Occipital lobe (tissue), 2 donors: Measurements from ENCODE around the gene TNFRSF14. TPM values are rescaled to one million over a fixed set of nuclear protein-coding genes. Genes with fewer than 3 reads are reported as not detected.

Experiments used
- DNase-seq: peaks from one replicate; lab custom pipeline; 2025; lab: John Stamatoyannopoulos, UW
- total RNA-seq: library from RNA; depleted of rRNA; stranded (reverse); fragments of >200 nt; gene quantifications from one replicate; pipeline ENCODE4 v1.2.3, GENCODE V29; 2014

The TNFRSF14 gene
- total RNA-seq, 1 donor from 2014 or later, result 2.0 TPM

DNA sequence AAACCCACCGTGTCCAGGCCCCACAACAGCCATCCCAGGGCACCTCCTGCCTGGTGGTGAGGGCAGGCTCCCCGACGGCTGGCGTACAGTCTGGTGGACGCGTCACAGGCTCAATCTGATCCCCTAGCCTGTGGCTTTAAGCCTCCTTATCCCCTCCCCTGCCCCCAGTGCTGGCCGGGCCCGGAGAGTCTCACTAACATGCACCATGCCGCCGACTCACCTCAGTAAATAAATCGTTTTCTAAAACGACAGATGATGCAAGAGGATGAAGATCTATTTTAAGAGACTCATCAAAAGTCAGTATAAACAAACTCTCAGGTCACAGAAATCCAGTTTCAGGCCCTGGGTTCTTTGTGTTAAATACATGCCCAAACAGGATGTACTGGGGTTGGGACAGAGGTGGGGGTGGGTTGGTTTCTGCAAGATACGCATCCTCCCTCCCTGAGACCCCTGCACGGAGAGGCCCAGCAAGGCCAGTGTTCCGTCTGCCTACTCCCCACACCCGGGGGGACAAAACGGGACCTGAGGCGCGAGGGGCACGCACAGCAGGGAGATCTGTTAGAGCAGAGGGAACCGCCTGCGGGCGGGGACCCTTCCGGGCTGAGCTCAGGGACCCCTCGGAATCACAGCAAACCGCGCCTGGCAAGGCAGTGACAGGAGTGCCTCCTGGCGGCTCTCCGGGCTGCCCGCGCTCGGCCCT lies 32.8 kb upstream of the TNFRSF14 start:
- DNase-seq, result no peak

DNA sequence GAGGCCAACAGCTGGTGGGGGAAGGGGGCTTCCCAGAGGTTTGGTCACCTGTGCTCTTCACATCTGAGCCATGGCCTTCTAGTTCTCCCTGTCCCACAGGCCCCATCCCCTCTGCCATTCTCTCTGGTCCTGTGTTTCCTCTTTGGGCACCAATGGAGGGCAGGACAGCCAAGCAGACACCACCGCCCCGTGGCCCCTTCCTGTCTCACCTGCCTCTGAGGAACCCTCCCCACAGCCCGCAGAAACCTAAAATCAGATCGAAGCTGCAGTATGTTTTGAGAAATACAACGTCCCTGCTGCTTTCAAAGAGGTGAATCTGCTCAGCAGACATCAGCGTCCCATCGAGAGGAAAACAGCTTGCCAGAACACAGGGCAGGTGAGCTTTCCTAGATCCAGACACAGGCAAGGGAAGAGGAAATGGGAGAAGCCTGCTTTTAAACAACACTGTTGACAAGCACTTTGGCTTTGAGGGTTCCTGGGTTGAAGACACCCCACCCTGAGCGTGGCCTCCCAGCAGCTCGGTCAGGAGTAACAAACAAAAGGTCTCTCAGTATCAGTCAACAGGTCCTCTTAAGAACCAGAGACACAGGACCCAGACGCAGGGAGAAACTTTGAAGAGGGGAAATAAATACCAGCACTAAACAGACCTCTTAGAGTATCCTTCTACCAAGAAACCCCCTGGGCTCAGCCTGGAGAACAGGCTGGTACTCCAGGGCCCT lies 32.1 kb upstream of the TNFRSF14 start:
- DNase-seq, result no peak

GRCh38 chr1:2525572-2525919 lies 30.6 kb upstream of the TNFRSF14 start:
- no peak for DNase-seq

- peak; percentile 83 for DNase-seq
These were observed 30.0 kb upstream of the TNFRSF14 start, which contains the start of gene PANK4 for GRCh38 chr1:2525920-2526823. Gene PANK4 (minus strand): TSS chr1:2526596. CDS start chr1:2526587, 9 bp downstream.

DNA sequence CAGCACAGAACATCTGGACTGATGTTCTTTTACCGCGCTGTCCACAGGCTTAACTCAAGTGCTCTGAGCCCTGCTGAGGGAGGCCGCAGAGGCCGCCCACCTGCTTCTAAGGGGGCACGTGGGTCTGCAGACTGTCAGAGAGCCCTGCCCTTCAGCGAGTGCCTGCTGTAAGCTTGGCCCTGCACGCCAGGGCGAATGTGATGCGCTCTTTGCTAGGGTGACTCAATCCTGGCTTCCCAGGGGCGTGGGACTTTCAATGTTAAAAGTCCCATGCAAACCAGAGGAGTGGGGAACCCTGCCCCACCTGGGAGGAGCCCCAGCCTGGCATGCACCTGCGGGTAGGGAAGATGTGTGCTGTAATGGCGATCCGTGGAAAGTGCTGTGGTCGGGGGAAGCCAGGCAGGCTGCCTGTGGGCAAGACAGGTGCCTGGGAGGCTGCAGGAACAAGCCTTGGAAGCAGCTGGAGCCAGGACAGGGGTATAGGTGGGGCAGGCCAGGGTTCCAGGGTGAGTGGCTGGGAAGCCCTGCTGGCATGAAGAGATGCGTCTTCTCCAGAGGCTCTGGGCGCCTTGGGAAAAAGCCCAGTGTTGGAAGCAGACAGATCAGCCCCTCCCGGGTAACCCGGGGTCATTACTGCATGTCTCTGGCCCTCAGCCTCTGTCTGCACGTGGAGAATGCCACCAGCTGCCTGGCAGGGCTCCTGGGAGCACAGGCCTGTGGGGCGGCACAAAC lies 29.2 kb upstream of the TNFRSF14 start:
- peak; percentile 34 for DNase-seq

DNA sequence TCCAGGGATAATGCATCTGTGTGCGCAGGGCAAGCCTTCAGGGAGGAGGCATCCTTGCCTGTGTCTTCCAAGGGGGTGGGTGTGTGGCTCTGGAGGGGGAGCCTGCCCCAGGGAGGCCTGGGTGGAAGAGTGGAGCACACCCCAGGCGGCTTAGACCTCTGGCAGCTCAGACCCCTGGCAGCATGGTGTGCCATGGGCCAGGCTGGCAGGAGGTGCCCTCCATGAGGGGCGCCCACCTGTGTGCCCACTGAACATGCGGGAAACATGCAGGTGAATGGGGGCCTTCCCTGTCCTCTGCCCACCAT lies 28.7 kb upstream of the TNFRSF14 start:
- DNase-seq, result no peak

DNA sequence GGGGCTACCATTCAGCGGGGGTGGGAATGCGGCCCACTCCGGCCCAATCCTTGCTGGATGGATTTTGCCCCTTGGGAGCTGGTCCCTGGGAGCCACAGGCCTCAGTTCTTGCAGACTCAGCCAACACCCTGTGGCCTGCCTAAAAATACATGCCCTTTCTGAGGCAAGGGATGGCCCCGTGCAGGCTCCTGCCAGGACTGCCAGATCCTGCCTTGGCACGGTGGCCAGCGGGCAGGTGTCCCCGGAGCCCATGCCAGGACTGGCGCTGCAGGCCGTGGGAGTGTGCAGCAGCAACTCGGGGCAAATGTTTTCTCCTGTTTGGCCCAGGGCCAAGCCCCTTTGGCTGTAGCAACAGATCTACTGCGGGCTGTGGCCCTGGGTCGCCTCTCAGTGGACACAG lies 28.2 kb upstream of the TNFRSF14 start:
- no peak for DNase-seq

- no peak for DNase-seq
These were observed 27.6 kb upstream of the TNFRSF14 start for GRCh38 chr1:2528611-2528965.

DNA sequence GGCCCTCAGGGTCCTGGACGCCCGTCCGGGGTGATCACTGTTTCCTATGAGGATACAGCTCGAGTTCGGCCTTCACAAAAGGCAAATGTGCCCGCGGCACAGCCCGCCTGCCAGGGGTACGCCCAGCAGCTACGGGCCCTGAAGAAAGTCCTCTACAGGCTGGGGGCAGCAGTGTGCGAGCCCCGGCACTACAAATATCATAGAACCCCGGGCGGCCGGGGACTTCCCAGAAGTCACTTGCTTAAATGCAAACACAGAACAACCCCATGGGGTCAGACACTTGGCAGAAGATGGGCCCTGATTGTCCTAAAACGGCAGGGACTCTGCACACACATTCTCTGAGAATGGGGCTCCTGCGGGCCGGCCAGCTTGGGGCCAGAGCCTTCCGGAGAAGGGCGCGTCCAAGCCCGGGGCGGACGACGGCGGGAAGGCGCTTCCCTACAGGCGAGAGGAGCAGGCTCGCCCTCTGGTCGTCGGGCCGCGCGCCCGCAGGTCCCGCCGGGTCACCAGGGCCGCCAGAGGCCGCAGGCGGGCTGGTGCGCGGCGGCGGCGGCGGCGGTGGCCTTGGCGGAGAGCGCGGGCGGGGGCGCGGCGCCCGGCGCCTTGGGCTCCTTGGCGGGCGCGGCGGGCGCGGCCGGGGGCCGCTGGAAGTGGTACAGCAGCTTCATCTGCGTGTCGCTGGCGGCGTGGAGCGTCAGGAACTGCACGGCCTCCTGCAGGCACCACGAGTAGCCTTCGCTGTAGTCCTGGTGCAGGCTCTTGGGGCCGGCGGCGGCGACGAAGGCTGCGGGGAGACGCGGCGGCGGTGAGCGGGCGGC lies 27.0 kb upstream of the TNFRSF14 start:
- DNase-seq, result no peak

- DNase-seq, result no peak
These were observed 26.2 kb upstream of the TNFRSF14 start, which contains the start of gene HES5 for GRCh38 chr1:2529784-2530512. Gene HES5 (minus strand): TSS chr1:2530263. CDS start chr1:2530164, 99 bp downstream.

- DNase-seq, result no peak
These were observed 25.4 kb upstream of the TNFRSF14 start for GRCh38 chr1:2530513-2531361.

- no peak for DNase-seq
These were observed 23.5 kb upstream of the TNFRSF14 start for GRCh38 chr1:2532485-2533160.

GRCh38 chr1:2533365-2533764 lies 22.8 kb upstream of the TNFRSF14 start:
- no peak for DNase-seq

GRCh38 chr1:2534315-2534686 lies 21.9 kb upstream of the TNFRSF14 start:
- DNase-seq, result no peak

DNA sequence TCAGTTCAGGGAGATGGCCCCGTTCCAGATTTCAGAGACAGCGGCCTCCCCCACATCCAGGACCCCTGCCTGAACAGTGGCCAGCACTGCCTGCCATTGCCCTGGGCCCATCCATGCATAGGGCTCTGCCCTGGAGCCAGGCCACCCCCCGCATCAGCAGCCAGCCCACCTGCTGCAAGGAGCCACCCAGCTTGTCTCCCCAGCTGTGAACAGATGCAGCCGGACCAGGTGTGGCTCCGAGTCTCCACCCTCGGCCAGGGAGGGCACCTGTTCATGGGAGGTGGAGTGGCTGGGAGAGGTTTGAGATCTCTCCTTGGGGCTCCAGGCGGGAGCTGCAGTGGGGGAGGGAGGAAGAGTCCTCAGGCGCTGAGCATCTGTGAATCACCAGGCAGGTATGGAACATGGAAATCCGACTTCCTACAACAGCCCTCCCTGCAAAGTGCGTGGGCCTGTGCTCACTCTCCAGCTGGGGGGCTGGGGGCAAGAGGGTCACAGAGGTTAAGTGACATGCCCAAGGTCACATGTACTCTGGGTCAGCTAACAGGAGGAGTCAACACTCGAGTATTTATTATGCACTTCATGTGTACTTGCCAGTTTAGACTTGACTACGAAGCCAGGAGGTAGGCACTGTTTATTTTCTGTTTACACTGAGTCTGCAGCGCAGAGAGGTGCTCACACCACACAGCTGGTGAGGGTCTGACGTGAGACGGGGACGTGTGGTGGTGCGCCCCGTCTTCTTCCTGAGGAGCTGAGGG lies 21.3 kb upstream of the TNFRSF14 start:
- DNase-seq, result no peak

GRCh38 chr1:2535455-2535854 lies 20.7 kb upstream of the TNFRSF14 start:
- no peak for DNase-seq

DNA sequence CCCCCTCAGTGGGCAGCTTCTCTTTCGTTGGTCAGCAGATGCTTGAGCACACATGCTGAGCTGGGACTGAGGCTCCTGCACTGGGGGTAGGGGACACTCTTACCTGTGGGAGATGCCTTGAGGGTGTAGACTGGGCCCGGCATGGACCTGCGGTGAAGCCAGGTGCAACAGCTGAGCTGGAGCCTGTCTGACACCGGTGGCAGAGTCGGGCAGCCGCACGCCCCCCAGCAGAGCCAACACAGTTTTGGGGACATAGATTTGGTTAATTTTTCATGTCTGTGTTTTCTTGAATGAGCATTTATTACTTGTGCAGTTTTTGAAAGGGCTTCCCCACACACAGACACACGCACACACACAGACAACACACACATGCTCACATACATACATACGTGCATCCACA lies 20.2 kb upstream of the TNFRSF14 start:
- DNase-seq, result no peak

- DNase-seq, result no peak
These were observed 18.4 kb upstream of the TNFRSF14 start for GRCh38 chr1:2537784-2538115.
